ENCODE measurements around the gene SMIM43.
A peak's percentile ranks its signal among the peaks of the same experiment; 100 is the strongest.

Gene SMIM43

GRCh38 chr4:121773883-121774282 is 8.9 kb upstream of the SMIM43 start:
- no peak for DNase-seq (ENCODE audit: low read depth)
- H3K4me3 ChIP-seq (ENCODE audit: low read depth, low read length): no peak overlapping the region
- no peak for TF ChIP-seq CTCF (conservative IDR thresholded peaks at IDR 0.05; ENCODE audit: low read depth, low read length)

- H3K4me3 ChIP-seq (ENCODE audit: low read depth, low read length): no peak overlapping the region
- TF ChIP-seq CTCF (conservative IDR thresholded peaks at IDR 0.05; ENCODE audit: low read depth, low read length): no peak
- DNase-seq (ENCODE audit: low read depth): no peak
Measured at GRCh38 chr4:121771869-121772268, 6.9 kb upstream of the SMIM43 start.

- no peak overlapping the region for H3K4me3 ChIP-seq (ENCODE audit: low read depth, low read length)
- no peak for DNase-seq (ENCODE audit: low read depth)
- TF ChIP-seq CTCF (conservative IDR thresholded peaks at IDR 0.05; ENCODE audit: low read depth, low read length): no peak
Measured at GRCh38 chr4:121769341-121769740, 4.4 kb upstream of the SMIM43 start.

- TF ChIP-seq CTCF (conservative IDR thresholded peaks at IDR 0.05; ENCODE audit: low read depth, low read length): no peak
- DNase-seq (ENCODE audit: low read depth): no peak
- no peak overlapping the region for H3K4me3 ChIP-seq (ENCODE audit: low read depth, low read length)
Measured at GRCh38 chr4:121767166-121767565, 2.2 kb upstream of the SMIM43 start.

- DNase-seq (ENCODE audit: low read depth): no peak
- TF ChIP-seq CTCF (conservative IDR thresholded peaks at IDR 0.05; ENCODE audit: low read depth, low read length): no peak
- H3K4me3 ChIP-seq (ENCODE audit: low read depth, low read length): no peak overlapping the region
Measured at GRCh38 chr4:121765971-121766538, 1.1 kb upstream of the SMIM43 start.

GRCh38 chr4:121765368-121765705 is 373 bp upstream of the SMIM43 start:
- peak overlapping the region; percentile 60 for H3K4me3 ChIP-seq (ENCODE audit: low read depth, low read length)
- TF ChIP-seq CTCF (conservative IDR thresholded peaks at IDR 0.05; ENCODE audit: low read depth, low read length): no peak
- no peak for DNase-seq (ENCODE audit: low read depth)

GRCh38 chr4:121764303-121764701 is 662 bp downstream of the SMIM43 start:
- peak overlapping the region; percentile 60 for H3K4me3 ChIP-seq (ENCODE audit: low read depth, low read length)
- no peak for DNase-seq (ENCODE audit: low read depth)
- TF ChIP-seq CTCF (conservative IDR thresholded peaks at IDR 0.05; ENCODE audit: low read depth, low read length): no peak

All from choroid plexus epithelial cell (primary cell).